WTC11 (cell line): ENCODE measurements around the gene KLHL30.

Source experiments
- CREB1 ChIP-seq: sonication (generic); formaldehyde crosslinking; IDR thresholded peaks from 2 replicates; pipeline ENCODE4 v1.8.0; 2023; ENCODE audit warnings: mild to moderate bottlenecking, missing genetic modification reagents
- ESRRA ChIP-seq: sonication (generic); formaldehyde crosslinking; IDR thresholded peaks from 2 replicates; pipeline ENCODE4 v1.8.1; 2022; ENCODE audit warnings: mild to moderate bottlenecking, missing genetic modification reagents, borderline replicate concordance
- FOXK1 ChIP-seq: sonication (generic); formaldehyde crosslinking; IDR thresholded peaks from 2 replicates; pipeline ENCODE4 v1.8.0; 2022; ENCODE audit warnings: mild to moderate bottlenecking, moderate library complexity, missing genetic modification reagents
- NR1H2 ChIP-seq: sonication (generic); formaldehyde crosslinking; IDR thresholded peaks from 2 replicates; pipeline ENCODE4 v1.9.0; 2021; ENCODE audit warnings: mild to moderate bottlenecking, moderate library complexity, missing genetic modification reagents
- OVOL2 ChIP-seq: fragments of 250-450 bp; sonication (Bioruptor Pico); IDR thresholded peaks from 2 replicates; pipeline ENCODE4 v1.9.0; 2021; ENCODE audit warnings: mild to moderate bottlenecking, borderline replicate concordance
- TCF7 ChIP-seq: sonication (generic); formaldehyde crosslinking; IDR thresholded peaks from 2 replicates; pipeline ENCODE4 v1.8.0; 2022; ENCODE audit warnings: mild to moderate bottlenecking, low read depth, missing genetic modification reagents, moderate library complexity
- TF ChIP-seq, protein P1 (sequence below): sonication (generic); formaldehyde crosslinking; IDR thresholded peaks from 2 replicates; pipeline ENCODE4 v1.8.0; 2022; ENCODE audit warnings: mild to moderate bottlenecking, missing genetic modification reagents
- TF ChIP-seq, protein P2 (sequence below): sonication (generic); formaldehyde crosslinking; conservative IDR thresholded peaks from 2 replicates; pipeline ENCODE4 v1.8.1; 2023; ENCODE audit warnings: mild to moderate bottlenecking, low read depth, missing genetic modification reagents, moderate library complexity
- TF ChIP-seq, protein P3 (sequence below): fragments of 200-600 bp; IDR thresholded peaks from 2 replicates; pipeline ENCODE4 v1.8.0; 2022; ENCODE audit warnings: antibody characterized with exemption
- TF ChIP-seq, protein P4 (sequence below): sonication (generic); formaldehyde crosslinking; IDR thresholded peaks from 2 replicates; pipeline ENCODE4 v1.8.0; 2023; ENCODE audit warnings: mild to moderate bottlenecking, missing genetic modification reagents
- TF ChIP-seq, protein P5 (sequence below): fragments of 250-450 bp; sonication (Bioruptor Pico); IDR thresholded peaks from 2 replicates; pipeline ENCODE4 v1.9.0; 2021; ENCODE audit warnings: mild to moderate bottlenecking, borderline replicate concordance
- TF ChIP-seq, protein P6 (sequence below): sonication (generic); formaldehyde crosslinking; IDR thresholded peaks from 2 replicates; pipeline ENCODE4 v1.8.0; 2022; ENCODE audit warnings: mild to moderate bottlenecking, missing genetic modification reagents
- TF ChIP-seq, protein P7 (sequence below): sonication (generic); formaldehyde crosslinking; IDR thresholded peaks from 2 replicates; pipeline ENCODE4 v1.8.0; 2022; ENCODE audit warnings: mild to moderate bottlenecking, missing genetic modification reagents
- TF ChIP-seq, protein P8 (sequence below): sonication (generic); formaldehyde crosslinking; IDR thresholded peaks from 2 replicates; pipeline ENCODE4 v1.8.1; 2022; ENCODE audit warnings: low read depth, mild to moderate bottlenecking, moderate library complexity, missing genetic modification reagents, borderline replicate concordance

DNA sequence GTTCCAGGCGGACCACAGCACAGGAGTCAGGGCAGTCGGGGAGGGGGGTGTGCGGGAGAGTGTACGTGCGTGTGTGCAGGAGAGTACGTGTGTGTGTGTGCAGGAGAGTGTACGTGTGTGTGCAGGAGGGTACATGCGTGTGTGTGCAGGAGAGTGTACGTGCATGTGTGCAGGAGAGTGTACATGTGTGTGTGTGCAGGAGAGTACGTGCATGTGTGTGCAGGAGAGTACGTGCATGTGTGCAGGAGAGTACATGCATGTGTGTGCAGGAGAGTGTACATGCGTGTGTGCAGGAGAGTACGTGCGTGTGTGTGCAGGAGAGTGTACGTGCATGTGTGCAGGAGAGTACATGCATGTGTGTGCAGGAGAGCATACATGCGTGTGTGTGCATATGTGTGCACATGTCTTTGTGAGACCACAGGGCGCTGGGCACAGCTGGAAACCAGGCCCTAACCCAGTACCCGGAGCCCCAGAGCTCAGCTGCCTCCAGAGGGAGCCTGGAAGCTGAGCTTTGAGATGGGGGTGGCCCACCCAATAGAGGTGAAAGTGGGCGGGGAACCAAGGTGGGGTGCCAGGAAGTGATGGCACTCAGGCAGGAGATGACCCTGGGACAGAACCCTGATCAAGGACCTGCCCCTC lies 13.9 kb upstream of the KLHL30 start:
- TF ChIP-seq, protein P1, sequence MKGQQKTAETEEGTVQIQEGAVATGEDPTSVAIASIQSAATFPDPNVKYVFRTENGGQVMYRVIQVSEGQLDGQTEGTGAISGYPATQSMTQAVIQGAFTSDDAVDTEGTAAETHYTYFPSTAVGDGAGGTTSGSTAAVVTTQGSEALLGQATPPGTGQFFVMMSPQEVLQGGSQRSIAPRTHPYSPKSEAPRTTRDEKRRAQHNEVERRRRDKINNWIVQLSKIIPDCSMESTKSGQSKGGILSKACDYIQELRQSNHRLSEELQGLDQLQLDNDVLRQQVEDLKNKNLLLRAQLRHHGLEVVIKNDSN = no peak
- TF ChIP-seq, protein P2, sequence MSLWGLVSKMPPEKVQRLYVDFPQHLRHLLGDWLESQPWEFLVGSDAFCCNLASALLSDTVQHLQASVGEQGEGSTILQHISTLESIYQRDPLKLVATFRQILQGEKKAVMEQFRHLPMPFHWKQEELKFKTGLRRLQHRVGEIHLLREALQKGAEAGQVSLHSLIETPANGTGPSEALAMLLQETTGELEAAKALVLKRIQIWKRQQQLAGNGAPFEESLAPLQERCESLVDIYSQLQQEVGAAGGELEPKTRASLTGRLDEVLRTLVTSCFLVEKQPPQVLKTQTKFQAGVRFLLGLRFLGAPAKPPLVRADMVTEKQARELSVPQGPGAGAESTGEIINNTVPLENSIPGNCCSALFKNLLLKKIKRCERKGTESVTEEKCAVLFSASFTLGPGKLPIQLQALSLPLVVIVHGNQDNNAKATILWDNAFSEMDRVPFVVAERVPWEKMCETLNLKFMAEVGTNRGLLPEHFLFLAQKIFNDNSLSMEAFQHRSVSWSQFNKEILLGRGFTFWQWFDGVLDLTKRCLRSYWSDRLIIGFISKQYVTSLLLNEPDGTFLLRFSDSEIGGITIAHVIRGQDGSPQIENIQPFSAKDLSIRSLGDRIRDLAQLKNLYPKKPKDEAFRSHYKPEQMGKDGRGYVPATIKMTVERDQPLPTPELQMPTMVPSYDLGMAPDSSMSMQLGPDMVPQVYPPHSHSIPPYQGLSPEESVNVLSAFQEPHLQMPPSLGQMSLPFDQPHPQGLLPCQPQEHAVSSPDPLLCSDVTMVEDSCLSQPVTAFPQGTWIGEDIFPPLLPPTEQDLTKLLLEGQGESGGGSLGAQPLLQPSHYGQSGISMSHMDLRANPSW (CRISPR knock-in tag) = no peak
- TF ChIP-seq TCF7 (CRISPR knock-in tag) (no peak), CREB1 (CRISPR knock-in tag) (no peak), NR1H2 (CRISPR knock-in tag) (no peak), FOXK1 (CRISPR knock-in tag) (no peak), OVOL2 (no peak), ESRRA (CRISPR knock-in tag) (no peak)
- TF ChIP-seq, protein P3, sequence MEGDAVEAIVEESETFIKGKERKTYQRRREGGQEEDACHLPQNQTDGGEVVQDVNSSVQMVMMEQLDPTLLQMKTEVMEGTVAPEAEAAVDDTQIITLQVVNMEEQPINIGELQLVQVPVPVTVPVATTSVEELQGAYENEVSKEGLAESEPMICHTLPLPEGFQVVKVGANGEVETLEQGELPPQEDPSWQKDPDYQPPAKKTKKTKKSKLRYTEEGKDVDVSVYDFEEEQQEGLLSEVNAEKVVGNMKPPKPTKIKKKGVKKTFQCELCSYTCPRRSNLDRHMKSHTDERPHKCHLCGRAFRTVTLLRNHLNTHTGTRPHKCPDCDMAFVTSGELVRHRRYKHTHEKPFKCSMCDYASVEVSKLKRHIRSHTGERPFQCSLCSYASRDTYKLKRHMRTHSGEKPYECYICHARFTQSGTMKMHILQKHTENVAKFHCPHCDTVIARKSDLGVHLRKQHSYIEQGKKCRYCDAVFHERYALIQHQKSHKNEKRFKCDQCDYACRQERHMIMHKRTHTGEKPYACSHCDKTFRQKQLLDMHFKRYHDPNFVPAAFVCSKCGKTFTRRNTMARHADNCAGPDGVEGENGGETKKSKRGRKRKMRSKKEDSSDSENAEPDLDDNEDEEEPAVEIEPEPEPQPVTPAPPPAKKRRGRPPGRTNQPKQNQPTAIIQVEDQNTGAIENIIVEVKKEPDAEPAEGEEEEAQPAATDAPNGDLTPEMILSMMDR = no peak
- TF ChIP-seq, protein P4, sequence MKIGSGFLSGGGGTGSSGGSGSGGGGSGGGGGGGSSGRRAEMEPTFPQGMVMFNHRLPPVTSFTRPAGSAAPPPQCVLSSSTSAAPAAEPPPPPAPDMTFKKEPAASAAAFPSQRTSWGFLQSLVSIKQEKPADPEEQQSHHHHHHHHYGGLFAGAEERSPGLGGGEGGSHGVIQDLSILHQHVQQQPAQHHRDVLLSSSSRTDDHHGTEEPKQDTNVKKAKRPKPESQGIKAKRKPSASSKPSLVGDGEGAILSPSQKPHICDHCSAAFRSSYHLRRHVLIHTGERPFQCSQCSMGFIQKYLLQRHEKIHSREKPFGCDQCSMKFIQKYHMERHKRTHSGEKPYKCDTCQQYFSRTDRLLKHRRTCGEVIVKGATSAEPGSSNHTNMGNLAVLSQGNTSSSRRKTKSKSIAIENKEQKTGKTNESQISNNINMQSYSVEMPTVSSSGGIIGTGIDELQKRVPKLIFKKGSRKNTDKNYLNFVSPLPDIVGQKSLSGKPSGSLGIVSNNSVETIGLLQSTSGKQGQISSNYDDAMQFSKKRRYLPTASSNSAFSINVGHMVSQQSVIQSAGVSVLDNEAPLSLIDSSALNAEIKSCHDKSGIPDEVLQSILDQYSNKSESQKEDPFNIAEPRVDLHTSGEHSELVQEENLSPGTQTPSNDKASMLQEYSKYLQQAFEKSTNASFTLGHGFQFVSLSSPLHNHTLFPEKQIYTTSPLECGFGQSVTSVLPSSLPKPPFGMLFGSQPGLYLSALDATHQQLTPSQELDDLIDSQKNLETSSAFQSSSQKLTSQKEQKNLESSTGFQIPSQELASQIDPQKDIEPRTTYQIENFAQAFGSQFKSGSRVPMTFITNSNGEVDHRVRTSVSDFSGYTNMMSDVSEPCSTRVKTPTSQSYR (CRISPR knock-in tag) = no peak
- TF ChIP-seq, protein P5, sequence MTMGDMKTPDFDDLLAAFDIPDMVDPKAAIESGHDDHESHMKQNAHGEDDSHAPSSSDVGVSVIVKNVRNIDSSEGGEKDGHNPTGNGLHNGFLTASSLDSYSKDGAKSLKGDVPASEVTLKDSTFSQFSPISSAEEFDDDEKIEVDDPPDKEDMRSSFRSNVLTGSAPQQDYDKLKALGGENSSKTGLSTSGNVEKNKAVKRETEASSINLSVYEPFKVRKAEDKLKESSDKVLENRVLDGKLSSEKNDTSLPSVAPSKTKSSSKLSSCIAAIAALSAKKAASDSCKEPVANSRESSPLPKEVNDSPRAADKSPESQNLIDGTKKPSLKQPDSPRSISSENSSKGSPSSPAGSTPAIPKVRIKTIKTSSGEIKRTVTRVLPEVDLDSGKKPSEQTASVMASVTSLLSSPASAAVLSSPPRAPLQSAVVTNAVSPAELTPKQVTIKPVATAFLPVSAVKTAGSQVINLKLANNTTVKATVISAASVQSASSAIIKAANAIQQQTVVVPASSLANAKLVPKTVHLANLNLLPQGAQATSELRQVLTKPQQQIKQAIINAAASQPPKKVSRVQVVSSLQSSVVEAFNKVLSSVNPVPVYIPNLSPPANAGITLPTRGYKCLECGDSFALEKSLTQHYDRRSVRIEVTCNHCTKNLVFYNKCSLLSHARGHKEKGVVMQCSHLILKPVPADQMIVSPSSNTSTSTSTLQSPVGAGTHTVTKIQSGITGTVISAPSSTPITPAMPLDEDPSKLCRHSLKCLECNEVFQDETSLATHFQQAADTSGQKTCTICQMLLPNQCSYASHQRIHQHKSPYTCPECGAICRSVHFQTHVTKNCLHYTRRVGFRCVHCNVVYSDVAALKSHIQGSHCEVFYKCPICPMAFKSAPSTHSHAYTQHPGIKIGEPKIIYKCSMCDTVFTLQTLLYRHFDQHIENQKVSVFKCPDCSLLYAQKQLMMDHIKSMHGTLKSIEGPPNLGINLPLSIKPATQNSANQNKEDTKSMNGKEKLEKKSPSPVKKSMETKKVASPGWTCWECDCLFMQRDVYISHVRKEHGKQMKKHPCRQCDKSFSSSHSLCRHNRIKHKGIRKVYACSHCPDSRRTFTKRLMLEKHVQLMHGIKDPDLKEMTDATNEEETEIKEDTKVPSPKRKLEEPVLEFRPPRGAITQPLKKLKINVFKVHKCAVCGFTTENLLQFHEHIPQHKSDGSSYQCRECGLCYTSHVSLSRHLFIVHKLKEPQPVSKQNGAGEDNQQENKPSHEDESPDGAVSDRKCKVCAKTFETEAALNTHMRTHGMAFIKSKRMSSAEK = no peak
- TF ChIP-seq, protein P6, sequence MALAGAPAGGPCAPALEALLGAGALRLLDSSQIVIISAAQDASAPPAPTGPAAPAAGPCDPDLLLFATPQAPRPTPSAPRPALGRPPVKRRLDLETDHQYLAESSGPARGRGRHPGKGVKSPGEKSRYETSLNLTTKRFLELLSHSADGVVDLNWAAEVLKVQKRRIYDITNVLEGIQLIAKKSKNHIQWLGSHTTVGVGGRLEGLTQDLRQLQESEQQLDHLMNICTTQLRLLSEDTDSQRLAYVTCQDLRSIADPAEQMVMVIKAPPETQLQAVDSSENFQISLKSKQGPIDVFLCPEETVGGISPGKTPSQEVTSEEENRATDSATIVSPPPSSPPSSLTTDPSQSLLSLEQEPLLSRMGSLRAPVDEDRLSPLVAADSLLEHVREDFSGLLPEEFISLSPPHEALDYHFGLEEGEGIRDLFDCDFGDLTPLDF (CRISPR knock-in tag) = no peak
- TF ChIP-seq, protein P7, sequence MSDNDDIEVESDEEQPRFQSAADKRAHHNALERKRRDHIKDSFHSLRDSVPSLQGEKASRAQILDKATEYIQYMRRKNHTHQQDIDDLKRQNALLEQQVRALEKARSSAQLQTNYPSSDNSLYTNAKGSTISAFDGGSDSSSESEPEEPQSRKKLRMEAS = no peak
- TF ChIP-seq, protein P8, sequence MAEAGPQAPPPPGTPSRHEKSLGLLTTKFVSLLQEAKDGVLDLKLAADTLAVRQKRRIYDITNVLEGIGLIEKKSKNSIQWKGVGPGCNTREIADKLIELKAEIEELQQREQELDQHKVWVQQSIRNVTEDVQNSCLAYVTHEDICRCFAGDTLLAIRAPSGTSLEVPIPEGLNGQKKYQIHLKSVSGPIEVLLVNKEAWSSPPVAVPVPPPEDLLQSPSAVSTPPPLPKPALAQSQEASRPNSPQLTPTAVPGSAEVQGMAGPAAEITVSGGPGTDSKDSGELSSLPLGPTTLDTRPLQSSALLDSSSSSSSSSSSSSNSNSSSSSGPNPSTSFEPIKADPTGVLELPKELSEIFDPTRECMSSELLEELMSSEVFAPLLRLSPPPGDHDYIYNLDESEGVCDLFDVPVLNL (CRISPR knock-in tag) = no peak
